Fibroblast of lung (primary cell): ENCODE results near the gene ANK2. TPM values are rescaled to one million over a fixed set of nuclear protein-coding genes. Genes with fewer than 3 reads are reported as not detected.
A peak's percentile ranks its signal among the peaks of the same experiment; 100 is the strongest.

Experiments used
- DNase-seq, 2 donors: peaks; one replicate each; pipeline versions ENCODE4 v3.0.0 to v3.0.0-alpha.2; 2010; ENCODE audit warnings: low read depth in 2 of 2
- H2AFZ ChIP-seq: 2 replicates; pipeline ENCODE4 v1.5.1; 2012; ENCODE audit warnings: low read length, control low read depth, inconsistent platforms
- H3K27ac ChIP-seq: 2 replicates; pipeline ENCODE4 v1.5.1; 2011; ENCODE audit warnings: low read length, control low read depth; ENCODE audit not compliant: insufficient read depth
- H3K27me3 ChIP-seq: 2 replicates; pipeline ENCODE4 v1.5.1; 2011; ENCODE audit warnings: mild to moderate bottlenecking, low read length; ENCODE audit not compliant: control insufficient read depth, insufficient read depth
- H3K36me3 ChIP-seq: 2 replicates; pipeline ENCODE4 v1.5.1; 2011; ENCODE audit warnings: low read length; ENCODE audit not compliant: control insufficient read depth, insufficient read depth
- H3K4me1 ChIP-seq: 2 replicates; pipeline ENCODE4 v1.5.1; 2011; ENCODE audit warnings: low read length; ENCODE audit not compliant: control insufficient read depth, insufficient read depth; ENCODE audit errors: extremely low read depth
- H3K4me2 ChIP-seq: 2 replicates; pipeline ENCODE4 v1.5.1; 2011; ENCODE audit warnings: low read length, control low read depth; ENCODE audit not compliant: insufficient read depth; ENCODE audit errors: extremely low read depth
- H3K4me3 ChIP-seq, 4 experiments: fragments of 200-600 bp in 1 of 4; sonication (generic) in 1 of 4; replicated peaks in 1 of 4; 2 replicates each; pipeline ENCODE4 v1.5.1; 2011 to 2016; ENCODE audit warnings: low read length in 4 of 4, low read depth in 3 of 4, mild to moderate bottlenecking in 3 of 4, control low read depth in 2 of 4, inconsistent platforms in 1 of 4, mixed read lengths in 1 of 4; ENCODE audit not compliant: insufficient read depth in 1 of 4; ENCODE audit errors: control extremely low read depth in 1 of 4
- H3K79me2 ChIP-seq: 2 replicates; pipeline ENCODE4 v1.5.1; 2012; ENCODE audit warnings: mild to moderate bottlenecking, low read length, inconsistent platforms; ENCODE audit not compliant: control insufficient read depth, insufficient read depth
- H3K9ac ChIP-seq: 2 replicates; pipeline ENCODE4 v1.5.1; 2011; ENCODE audit warnings: mild to moderate bottlenecking, low read length, control low read depth; ENCODE audit not compliant: insufficient read depth
- H3K9me3 ChIP-seq: 2 replicates; pipeline ENCODE4 v1.5.1; 2012; ENCODE audit warnings: low read depth, low read length; ENCODE audit not compliant: control insufficient read depth, insufficient read depth
- H4K20me1 ChIP-seq: 2 replicates; pipeline ENCODE4 v1.5.1; 2011; ENCODE audit warnings: low read length; ENCODE audit not compliant: control insufficient read depth, insufficient read depth; ENCODE audit errors: extremely low read depth
- EZH2 ChIP-seq: IDR thresholded peaks from 2 replicates; pipeline ENCODE4 v1.5.1; 2012; ENCODE audit warnings: low read length, control low read depth, mild to moderate bottlenecking; ENCODE audit errors: missing control alignments
- polyA plus RNA-seq, 2 donors: library from polyadenylated mRNA; depleted of rRNA in 1 of 2; stranded (reverse) in 1 of 2; unstranded in 1 of 2; fragments of >200 nt; gene quantifications; 2 replicates each; pipeline ENCODE4 v1.2.1, GENCODE V29; 2011 to 2012; ENCODE audit warnings: missing spikeins in 1 of 2
- total RNA-seq: library from RNA; depleted of rRNA; stranded (reverse); fragments of >200 nt; gene quantifications from 2 replicates; pipeline ENCODE4 v1.2.1, GENCODE V29; 2014
- TF ChIP-seq, protein P1 (sequence below), 2 donors: IDR thresholded peaks in 1 of 2; conservative IDR thresholded peaks in 1 of 2; 1 replicate in 1 of 2; 2 replicates in 1 of 2; pipeline ENCODE4 v1.5.1; 2011 to 2012; ENCODE audit warnings: low read length in 2 of 2, control low read depth in 1 of 2, inconsistent platforms in 1 of 2, low read depth in 1 of 2, mild to moderate bottlenecking in 1 of 2

ANK2 gene
- total and polyA plus RNA-seq, 2 donors (not counting 1 experiment from before 2014, with no cell fraction given) = 10.9 to 95.1 TPM

DNA sequence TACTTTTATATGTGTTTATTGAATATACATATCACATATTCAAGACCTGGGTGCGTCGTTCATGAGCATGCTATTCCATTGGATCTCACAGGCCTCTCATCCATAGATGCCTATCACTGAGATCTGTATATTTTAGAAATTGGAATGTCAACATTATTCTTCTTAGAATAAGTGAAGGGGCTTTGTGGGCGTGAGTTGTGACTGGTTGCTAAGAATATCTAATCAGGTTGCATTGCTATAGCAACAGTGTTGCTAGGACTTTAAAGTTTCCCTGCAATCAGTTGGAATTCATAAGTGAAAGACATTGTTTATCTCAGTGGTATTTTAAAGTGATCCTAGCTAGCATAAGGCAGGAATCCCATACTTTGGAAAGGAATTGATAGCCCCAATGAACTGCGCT is 36.7 kb upstream of the ANK2 start:
- Histone ChIP-seq H3K27me3 (no peaks in the 10 kb centered on the region), H4K20me1 (no peaks in the 10 kb centered on the region), H3K4me2 (no peak overlapping the region), H3K36me3 (no peaks in the 10 kb centered on the region), H2AFZ (no peak overlapping the region), H3K4me1 (no peaks in the 10 kb centered on the region), H3K4me3 (no peak overlapping the region), H3K79me2 (no peaks in the 10 kb centered on the region), H3K9ac (no peak overlapping the region), H3K9me3 (no peaks in the 10 kb centered on the region), H3K27ac (no peak overlapping the region)
- TF ChIP-seq EZH2 = no peak
- TF ChIP-seq, protein P1, sequence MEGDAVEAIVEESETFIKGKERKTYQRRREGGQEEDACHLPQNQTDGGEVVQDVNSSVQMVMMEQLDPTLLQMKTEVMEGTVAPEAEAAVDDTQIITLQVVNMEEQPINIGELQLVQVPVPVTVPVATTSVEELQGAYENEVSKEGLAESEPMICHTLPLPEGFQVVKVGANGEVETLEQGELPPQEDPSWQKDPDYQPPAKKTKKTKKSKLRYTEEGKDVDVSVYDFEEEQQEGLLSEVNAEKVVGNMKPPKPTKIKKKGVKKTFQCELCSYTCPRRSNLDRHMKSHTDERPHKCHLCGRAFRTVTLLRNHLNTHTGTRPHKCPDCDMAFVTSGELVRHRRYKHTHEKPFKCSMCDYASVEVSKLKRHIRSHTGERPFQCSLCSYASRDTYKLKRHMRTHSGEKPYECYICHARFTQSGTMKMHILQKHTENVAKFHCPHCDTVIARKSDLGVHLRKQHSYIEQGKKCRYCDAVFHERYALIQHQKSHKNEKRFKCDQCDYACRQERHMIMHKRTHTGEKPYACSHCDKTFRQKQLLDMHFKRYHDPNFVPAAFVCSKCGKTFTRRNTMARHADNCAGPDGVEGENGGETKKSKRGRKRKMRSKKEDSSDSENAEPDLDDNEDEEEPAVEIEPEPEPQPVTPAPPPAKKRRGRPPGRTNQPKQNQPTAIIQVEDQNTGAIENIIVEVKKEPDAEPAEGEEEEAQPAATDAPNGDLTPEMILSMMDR (conservative IDR thresholded peaks at IDR 0.05 in 1 of 2, IDR thresholded peaks at IDR 0.05 in 1 of 2; ENCODE audit: low read depth in 1 of 2, low read length in 2 of 2) = no peak
- DNase-seq = peak in 1 of 2 donors; percentile 10

DNA sequence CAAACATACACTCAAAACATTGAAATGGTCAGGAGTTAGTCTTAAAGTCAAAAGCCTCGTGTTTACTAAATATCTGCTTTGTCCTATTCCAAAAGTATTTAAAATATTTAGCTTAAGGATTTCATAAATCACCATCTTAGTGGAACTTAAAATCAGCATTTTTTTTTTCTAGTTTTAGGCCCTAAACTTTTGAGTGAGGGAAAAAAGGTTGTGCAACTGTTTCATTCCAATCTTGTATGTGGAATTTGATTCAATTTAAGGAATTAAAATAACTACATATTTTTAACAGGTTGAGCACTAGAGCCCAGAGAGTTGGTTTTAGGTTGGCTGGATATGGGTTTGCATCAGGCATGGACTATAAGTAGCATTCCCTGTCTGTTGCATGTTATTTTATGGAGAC is 35.7 kb upstream of the ANK2 start:
- Histone ChIP-seq H3K4me1 (no peaks in the 10 kb centered on the region), H2AFZ (no peak overlapping the region), H3K9me3 (no peaks in the 10 kb centered on the region), H3K27me3 (no peaks in the 10 kb centered on the region), H3K36me3 (no peaks in the 10 kb centered on the region), H3K27ac (no peak overlapping the region), H3K4me3 (no peak overlapping the region), H3K79me2 (no peaks in the 10 kb centered on the region), H3K4me2 (no peak overlapping the region), H4K20me1 (no peaks in the 10 kb centered on the region), H3K9ac (no peak overlapping the region)
- no peak for DNase-seq
- TF ChIP-seq, protein P1 (conservative IDR thresholded peaks at IDR 0.05 in 1 of 2, IDR thresholded peaks at IDR 0.05 in 1 of 2; ENCODE audit: low read depth in 1 of 2, low read length in 2 of 2) = no peak
- no peak for TF ChIP-seq EZH2

DNA sequence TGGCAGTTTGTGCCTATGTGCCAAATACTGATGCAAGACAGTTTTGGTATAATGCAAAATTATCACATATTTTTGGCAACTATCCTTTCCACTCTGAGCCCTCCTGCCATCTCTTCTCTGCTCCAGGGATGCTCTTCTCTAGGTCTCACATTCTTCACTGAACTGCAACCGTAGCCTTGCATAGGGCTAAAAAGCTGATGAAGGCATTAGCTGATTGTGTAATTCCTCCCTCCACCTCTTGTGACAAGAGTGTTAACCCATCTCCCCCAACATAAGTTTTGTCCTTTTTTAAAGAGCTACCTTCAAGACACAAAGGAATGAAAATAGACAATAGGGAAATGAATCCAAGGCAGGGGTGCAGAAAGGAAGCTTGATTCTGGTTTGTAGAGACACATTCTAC is 33.1 kb upstream of the ANK2 start:
- H2AFZ ChIP-seq = no peak overlapping the region
- H3K79me2 ChIP-seq = no peaks in the 10 kb centered on the region
- no peaks in the 10 kb centered on the region for H4K20me1 ChIP-seq
- no peaks in the 10 kb centered on the region for H3K27me3 ChIP-seq
- no peaks in the 10 kb centered on the region for H3K9me3 ChIP-seq
- no peak for TF ChIP-seq EZH2
- TF ChIP-seq, protein P1 (conservative IDR thresholded peaks at IDR 0.05 in 1 of 2, IDR thresholded peaks at IDR 0.05 in 1 of 2; ENCODE audit: low read depth in 1 of 2, low read length in 2 of 2) = no peak
- no peak for DNase-seq
- H3K4me2 ChIP-seq = no peak overlapping the region
- no peak overlapping the region for H3K27ac ChIP-seq
- no peak overlapping the region for H3K9ac ChIP-seq
- H3K36me3 ChIP-seq = no peaks in the 10 kb centered on the region
- no peaks in the 10 kb centered on the region for H3K4me1 ChIP-seq
- H3K4me3 ChIP-seq = no peak overlapping the region
